Hematopoietic multipotent progenitor cell (in vitro differentiated cells): ENCODE data around the gene THOP1. TPM values are rescaled to one million over a fixed set of nuclear protein-coding genes. Genes with fewer than 3 reads are reported as not detected.

Experiments used
- DNase-seq, 3 donors: peaks; one replicate each; pipeline ENCODE4 v3.0.0-alpha.2; 2011 to 2015; ENCODE audit warnings: low read depth in 2 of 3, low spot score in 2 of 3
- total RNA-seq: library from RNA; depleted of rRNA; stranded (reverse); fragments of >200 nt; gene quantifications from one replicate; pipeline ENCODE4 v1.2.3, GENCODE V29; 2012

The THOP1 gene
- total RNA-seq, 1 donor = 102 TPM

DNA sequence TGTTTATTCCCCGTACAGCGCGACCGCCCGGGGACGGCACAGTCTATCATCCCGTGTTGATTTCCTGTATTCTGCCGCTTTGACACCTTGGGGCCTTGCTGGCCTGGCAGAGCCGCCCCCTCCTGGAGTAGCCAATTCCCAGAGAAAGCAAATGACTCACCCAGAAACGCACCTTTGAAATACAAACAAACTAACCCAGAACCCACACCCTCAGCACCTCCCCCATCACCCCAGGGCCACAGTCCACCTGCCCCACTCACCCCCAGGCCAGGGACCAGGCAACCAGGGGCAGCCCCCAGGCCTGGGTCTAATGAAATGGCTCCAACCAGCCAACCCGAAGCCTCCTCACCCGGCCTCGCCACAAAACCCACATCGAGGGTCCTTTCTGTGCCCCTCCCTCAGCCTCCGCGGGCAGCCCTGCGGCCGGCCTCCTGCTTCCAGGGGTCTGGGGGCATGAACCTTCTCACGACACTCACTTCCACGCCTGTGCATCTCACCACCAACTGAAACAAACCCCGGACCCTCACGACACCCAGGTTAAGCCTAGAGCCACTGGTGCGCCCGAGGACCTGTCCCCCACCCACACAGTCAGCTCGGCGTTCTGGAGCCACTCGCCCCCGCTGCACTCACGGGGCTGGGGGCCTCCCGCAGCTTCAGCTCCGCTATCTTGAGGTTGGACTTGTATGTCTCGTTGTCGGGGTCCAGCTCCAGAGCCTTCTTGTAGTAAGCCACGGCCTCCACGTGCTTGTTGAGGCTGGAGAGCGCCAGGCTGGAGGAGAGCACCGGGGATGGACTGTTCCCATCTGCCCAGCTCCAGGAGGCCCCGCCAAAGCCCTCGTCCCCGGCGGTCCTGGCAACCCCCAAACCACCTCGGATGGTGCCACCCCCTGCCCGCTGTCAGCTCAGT, 23.2 kb upstream of the THOP1 start:
- DNase-seq = no peak

- no peak for DNase-seq
Observed at GRCh38 chr19:2762783-2763496, 22.4 kb upstream of the THOP1 start.

DNA sequence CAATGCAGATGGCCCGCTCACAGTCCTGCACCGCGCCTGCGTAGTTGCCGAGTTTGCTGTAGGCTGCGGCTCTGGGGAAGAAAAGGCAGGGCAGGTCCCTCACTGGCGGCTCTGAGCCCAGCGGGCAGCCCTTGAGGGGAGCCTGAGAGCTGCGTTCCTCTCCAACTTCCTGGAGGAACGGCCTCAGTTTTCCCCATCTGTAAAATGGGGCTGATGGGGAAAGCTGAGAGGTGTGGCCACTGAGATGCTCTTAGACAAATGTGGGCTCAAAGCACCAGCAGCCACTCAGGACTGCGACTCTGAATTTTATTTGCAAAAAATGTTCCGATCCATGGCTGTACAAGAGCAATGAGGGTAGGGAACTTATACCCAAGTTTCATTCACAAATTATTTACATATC, 21.6 kb upstream of the THOP1 start:
- no peak for DNase-seq

GRCh38 chr19:2764945-2765344, 20.4 kb upstream of the THOP1 start:
- DNase-seq = no peak

- no peak for DNase-seq
Observed at GRCh38 chr19:2765376-2765775, 19.9 kb upstream of the THOP1 start.

DNA sequence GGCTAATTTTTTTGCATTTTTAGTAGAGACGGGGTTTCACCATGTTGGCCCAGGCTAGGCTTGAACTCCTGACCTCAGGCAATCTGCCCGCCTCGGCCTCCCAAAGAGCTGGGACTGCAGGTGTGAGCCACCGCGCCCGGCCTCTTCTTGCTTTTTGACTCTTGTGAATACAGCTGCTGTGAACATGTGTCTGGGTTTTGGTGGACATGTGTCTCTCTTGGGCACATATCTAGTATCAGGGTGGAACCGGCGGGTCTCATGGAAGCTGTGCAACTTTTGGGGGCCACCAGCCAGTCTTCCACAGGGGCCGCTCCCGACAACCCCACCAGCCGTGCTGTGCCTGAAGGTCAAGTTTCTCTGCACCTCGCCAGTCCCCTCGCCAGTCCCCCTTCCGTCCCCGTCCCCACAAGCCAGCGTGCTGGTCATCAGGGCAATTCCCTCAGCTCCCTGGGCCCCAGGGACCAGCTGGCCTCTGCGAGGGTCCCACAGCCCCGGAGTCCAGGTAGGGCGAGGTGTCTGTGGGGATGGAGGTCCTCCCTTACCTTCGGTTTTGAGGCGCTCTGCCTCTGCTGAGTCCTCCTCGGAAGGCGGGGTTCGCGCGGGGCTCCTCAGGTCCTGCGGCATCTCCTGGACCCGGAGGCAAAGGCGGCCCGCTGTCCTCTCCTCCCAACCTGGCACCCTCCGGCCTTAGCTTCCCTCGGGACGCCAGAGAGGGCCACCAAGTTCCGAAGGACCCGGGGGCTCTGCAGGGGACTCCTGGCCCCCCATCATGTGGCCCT, 18.5 kb upstream of the THOP1 start:
- DNase-seq = no peak

- no peak for DNase-seq
Observed at GRCh38 chr19:2767688-2768087, 17.6 kb upstream of the THOP1 start.

DNA sequence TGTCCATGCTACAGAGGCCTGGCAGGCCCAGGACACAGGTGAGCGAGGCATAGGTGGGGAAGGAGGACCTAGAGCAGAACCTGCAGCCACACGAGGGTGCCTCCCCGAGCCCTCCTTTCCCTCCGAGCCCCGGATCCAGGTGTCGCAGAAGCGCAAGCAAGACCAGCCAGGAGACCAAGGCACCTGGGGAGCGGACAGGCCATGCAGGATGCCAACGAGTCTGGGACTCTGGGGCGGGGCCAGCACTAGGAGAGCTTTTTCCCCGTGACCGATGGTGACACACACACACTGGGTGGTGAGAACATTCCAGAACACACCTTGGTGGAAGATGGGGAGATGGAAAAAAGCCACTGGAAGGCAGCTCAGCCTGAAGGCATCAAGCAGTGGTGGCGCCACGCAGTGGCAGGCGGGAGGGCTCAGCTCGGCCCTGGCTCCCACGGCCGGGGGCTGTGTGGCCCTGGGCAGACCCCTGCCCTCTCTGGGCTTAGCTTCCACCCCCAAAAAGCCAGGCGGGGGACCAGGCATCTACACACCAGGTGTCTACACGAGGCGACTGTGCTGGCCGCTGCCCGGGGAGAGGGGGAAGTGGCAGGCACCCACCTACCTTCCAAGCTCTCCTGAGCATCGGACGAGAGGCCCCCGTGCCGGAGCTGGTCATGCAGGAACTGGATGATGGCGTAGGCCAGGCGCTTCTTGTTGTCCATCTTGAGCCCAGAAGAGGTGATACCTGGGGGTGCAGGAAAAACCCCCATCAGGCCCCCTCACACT, 16.8 kb upstream of the THOP1 start:
- DNase-seq = no peak

DNA sequence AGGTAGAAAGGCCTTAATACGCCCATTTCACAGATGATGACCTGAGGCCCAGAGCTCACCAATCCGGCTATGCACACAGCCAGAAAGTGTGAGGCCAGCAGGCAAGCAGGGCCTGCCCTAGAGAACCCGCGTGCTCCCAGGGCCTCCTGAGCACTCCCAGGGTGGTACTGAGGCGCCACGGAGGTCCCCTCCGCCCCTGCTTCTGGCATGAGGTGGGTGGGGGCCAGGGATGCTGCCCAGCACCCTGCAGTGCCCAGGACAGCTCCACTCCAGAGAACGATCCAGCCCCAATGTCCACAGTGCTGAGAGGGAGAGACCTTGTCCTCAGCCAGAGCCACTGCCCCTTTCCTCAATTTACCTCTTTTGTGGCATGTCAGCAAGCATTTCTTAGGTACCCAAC, 16.1 kb upstream of the THOP1 start:
- no peak for DNase-seq

GRCh38 chr19:2770055-2771013, 15.0 kb upstream of the THOP1 start:
- peak in 2 of 3 donors; percentile 63 to 86 for DNase-seq

DNA sequence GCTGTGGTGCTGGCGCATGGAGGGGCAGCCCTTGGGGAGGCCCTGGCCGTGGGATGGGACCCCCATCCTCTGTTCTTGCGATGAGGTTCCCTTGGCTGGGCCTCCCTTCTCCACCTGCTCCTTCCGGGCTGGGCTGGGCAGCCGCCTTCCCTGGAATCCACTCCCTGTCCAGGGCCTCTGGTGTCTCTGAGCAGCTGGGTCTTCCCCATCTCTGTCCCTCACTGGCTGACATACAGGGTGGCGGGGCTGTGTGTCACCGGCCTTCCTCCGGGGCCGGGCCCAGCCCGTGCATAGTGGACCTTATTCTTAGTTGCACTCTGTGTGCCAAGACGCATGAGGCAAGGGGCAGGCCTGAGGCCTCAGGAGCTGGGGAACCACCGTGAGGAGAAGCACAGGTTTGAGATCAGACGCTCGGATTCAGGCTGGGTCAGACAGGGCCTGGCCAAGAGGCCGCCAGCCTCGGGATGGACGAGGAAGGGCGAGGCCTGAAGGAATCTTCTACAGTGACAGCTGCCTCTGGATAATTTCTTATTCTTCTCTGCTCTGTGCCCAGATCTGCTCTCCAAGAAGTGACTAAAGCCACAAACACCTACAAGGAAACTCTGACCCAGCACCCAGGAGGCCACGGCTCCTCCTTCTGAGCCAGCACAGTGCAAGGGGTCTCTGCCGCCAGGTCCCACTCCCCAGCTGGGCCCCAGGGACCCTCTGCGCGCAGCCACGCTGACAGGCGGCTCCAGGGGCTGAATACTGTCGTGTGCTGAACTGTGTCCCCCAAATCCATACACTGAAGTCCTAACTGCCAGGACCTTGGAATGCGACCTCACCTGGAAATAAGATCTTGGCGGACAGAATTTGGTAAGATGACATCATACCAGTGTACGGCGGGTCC, 13.3 kb upstream of the THOP1 start:
- DNase-seq = no peak

GRCh38 chr19:2774083-2774679, 11.1 kb upstream of the THOP1 start:
- DNase-seq = no peak

DNA sequence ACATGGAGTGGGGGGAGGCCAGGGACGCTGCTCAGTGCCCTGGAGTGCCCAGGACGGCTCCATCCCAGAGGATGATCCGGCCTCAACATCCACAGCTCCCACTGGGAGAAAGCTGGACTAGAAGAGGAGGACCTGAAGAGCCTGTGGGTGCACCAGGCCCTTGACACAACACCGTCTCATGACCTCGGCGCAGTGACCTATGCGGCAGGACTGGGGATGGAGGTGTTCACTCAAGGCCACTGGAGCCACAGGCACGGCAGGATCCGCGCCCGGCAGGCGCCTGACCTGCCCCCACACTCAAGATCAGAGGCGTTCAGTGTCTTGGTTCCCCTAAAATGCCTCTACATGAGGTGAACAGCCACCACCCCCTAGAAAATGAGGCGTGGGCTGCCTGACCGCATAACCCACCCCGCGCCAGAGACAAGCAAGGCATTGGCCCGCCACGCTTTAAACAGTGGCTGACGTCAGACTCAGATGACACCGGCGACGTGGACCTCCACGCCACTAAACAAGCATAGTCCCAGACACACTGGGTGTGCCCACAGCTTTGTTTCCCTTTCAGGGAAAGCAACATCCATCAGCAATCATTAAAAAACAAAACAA, 10.2 kb upstream of the THOP1 start:
- DNase-seq = no peak

GRCh38 chr19:2775556-2776430, 9.5 kb upstream of the THOP1 start:
- peak in 2 of 3 donors; percentile 65 to 69 for DNase-seq

DNA sequence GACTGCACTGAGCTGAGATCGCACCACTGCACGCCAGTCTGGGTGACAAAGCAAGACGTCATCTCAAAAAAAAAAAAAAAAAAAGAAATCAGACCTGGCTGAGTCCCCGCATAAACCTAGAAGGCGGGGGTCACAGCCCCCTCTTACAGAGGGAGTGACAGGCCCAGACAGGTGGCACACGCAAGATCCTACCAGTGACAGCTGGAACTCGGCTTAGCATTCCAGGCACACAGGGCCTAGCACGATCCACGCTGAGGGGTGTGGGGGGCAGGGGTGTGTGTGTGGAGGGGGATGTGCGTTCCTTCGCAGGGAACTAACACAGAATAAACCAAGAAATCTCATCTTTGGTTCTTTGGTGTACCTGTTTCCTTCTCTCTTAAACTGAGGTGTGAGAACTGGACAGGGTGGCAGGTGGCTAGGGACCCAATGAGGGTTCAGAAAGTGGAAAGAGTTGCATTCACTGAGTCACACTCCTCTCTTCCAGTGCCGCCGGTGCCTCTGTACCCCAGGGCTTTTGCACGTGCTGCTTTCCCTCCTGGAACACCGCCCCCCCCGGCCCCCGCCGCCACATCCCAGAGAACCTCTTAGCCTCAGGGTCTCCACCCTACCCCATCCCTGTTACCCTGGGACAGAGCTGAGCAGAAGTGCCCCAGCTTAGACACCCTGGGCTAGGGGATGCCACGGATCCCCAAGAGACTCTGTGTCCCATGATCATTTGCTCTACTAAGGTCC, 7.2 kb upstream of the THOP1 start:
- DNase-seq = no peak
